Keratinocyte (primary cell): ENCODE results near the gene GBGT1.

Experiments
- CTCF ChIP-seq, 3 experiments: IDR thresholded peaks in 1 of 3; conservative IDR thresholded peaks in 1 of 3; optimal IDR thresholded peaks in 1 of 3; 2 replicates in 2 of 3; 3 replicates in 1 of 3; pipeline versions ENCODE3 to v1.5.1; 2011; ENCODE audit warnings: low read length in 3 of 3, mild to moderate bottlenecking in 3 of 3, moderate library complexity in 2 of 3, control low read depth in 1 of 3, inconsistent platforms in 1 of 3; ENCODE audit not compliant: insufficient read depth in 2 of 3; ENCODE audit errors: extremely low read depth in 1 of 3
- EZH2 ChIP-seq: IDR thresholded peaks from one replicate; pipeline ENCODE4 v1.6.1; 2012; ENCODE audit warnings: inconsistent platforms, mild to moderate bottlenecking, low read length, moderate library complexity

DNA sequence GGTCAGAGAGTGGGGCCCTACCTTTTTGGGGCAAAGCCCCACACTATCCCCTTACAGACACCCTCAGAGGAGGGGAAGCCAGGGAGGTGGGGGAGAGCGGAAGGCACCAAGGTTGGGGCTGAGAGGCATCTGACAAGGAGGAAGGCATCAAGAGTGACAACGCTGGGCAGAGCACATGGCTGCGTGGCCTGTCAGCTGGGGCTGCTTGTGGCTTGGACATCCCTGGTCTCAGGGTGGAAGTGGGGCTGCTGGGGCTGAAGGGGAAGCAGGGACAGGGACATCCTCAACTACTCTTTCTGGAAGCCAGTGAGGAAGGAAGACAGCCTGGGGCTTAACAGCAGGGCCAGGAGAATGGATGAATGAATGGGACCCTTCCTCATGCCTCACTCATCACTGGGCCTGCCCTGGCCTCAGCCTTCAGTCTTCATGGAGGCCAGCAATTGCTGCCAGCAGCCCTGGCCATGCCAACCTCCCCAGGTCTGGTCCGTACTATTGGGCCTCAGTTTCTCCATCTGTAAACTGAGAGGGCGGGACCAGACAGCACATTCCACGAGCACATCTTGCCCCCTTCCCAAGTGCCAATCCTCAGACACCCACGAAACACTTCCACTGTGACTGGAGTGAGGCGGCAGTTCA lies 41.7 kb downstream of the GBGT1 start:
- TF ChIP-seq CTCF (optimal IDR thresholded peaks at IDR 0.05 in 1 of 3, IDR thresholded peaks at IDR 0.05 in 1 of 3, conservative IDR thresholded peaks at IDR 0.05 in 1 of 3; ENCODE audit: extremely low read depth in 1 of 3, insufficient read depth in 2 of 3, low read length in 3 of 3) (no peak), EZH2 (no peak)
